ENCODE data around the gene TTC6.

The TTC6 gene

GRCh38 chr14:37586797-37587130 lies 8.7 kb upstream of the TTC6 start:
- H3K4me3 ChIP-seq (replicated peaks; ENCODE audit: low read depth, low read length): no peak overlapping the region
- DNase-seq (ENCODE audit: extremely low read depth, low read depth): no peak
- no peak for TF ChIP-seq CTCF (IDR thresholded peaks at IDR 0.05; ENCODE audit: low read depth, low read length, missing control alignments)

- DNase-seq (ENCODE audit: extremely low read depth, low read depth): no peak
- H3K4me3 ChIP-seq (replicated peaks; ENCODE audit: low read depth, low read length): no peak overlapping the region
- TF ChIP-seq CTCF (IDR thresholded peaks at IDR 0.05; ENCODE audit: low read depth, low read length, missing control alignments): no peak
These were observed 8.2 kb upstream of the TTC6 start for GRCh38 chr14:37587131-37587803.

- no peak overlapping the region for H3K4me3 ChIP-seq (replicated peaks; ENCODE audit: low read depth, low read length)
- no peak for TF ChIP-seq CTCF (IDR thresholded peaks at IDR 0.05; ENCODE audit: low read depth, low read length, missing control alignments)
- no peak for DNase-seq (ENCODE audit: extremely low read depth, low read depth)
These were observed 7.4 kb upstream of the TTC6 start for GRCh38 chr14:37587881-37588666.

- no peak for DNase-seq (ENCODE audit: extremely low read depth, low read depth)
- no peak overlapping the region for H3K4me3 ChIP-seq (replicated peaks; ENCODE audit: low read depth, low read length)
- no peak for TF ChIP-seq CTCF (IDR thresholded peaks at IDR 0.05; ENCODE audit: low read depth, low read length, missing control alignments)
These were observed 6.8 kb upstream of the TTC6 start for GRCh38 chr14:37588667-37588955.

GRCh38 chr14:37588956-37589714 lies 6.3 kb upstream of the TTC6 start:
- no peak overlapping the region for H3K4me3 ChIP-seq (replicated peaks; ENCODE audit: low read depth, low read length)
- DNase-seq (ENCODE audit: extremely low read depth, low read depth): no peak
- TF ChIP-seq CTCF (IDR thresholded peaks at IDR 0.05; ENCODE audit: low read depth, low read length, missing control alignments): no peak

- DNase-seq (ENCODE audit: extremely low read depth, low read depth): no peak
- H3K4me3 ChIP-seq (replicated peaks; ENCODE audit: low read depth, low read length): no peak overlapping the region
These were observed 5.6 kb upstream of the TTC6 start for GRCh38 chr14:37589715-37590427.

More at GRCh38 chr14:37589715-37590427, 5.6 kb upstream of the TTC6 start:
- TF ChIP-seq CTCF (IDR thresholded peaks at IDR 0.05; ENCODE audit: low read depth, low read length, missing control alignments): no peak

Data from HFF-Myc (cell line).